Breast epithelium (tissue), 3 donors: ENCODE data around the gene MGAT4C.
"Not testable (repeated sequence)": the region's sequence is repeated elsewhere in the genome, so short reads cannot be mapped to it uniquely, and the experiment has no call there.

Source experiments
- CTCF ChIP-seq, 3 donors: fragments of 450-650 bp; IDR thresholded peaks; one replicate each; pipeline ENCODE4 v1.5.1; 2016 to 2017; ENCODE audit warnings: antibody characterized with exemption in 3 of 3, mild to moderate bottlenecking in 3 of 3, moderate library complexity in 3 of 3
- POLR2AphosphoS5 ChIP-seq, 3 donors: sonication (generic); formaldehyde crosslinking; IDR thresholded peaks; one replicate each; pipeline ENCODE4 v1.6.1; 2017; ENCODE audit warnings: antibody characterized with exemption in 3 of 3

GRCh38 chr12:86296396-86296795, 40.2 kb upstream of the MGAT4C start:
- TF ChIP-seq POLR2AphosphoS5, CTCF (IDR thresholded peaks at IDR 0.05): not testable (repeated sequence)
